Measurements from ENCODE around the gene CDKN2A.

CDKN2A gene

GRCh38 chr9:22031655-22032411, 37.6 kb upstream of the CDKN2A start:
- Histone ChIP-seq H3K27ac (ENCODE audit: low read depth, low read length) (no peak overlapping the region), H3K9me3 (ENCODE audit: control insufficient read depth, insufficient read depth, low read depth, low read length) (no peaks in the 10 kb centered on the region), H3K4me1 (ENCODE audit: control insufficient read depth, insufficient read depth, low read length) (peaks cover 5% of the 10 kb centered on the region; the same call in 1 of the 2 replicates), H3K36me3 (ENCODE audit: control insufficient read depth, insufficient read depth, low read length) (no peaks in the 10 kb centered on the region), H3K9ac (ENCODE audit: low read length) (peak overlapping the region; percentile 6), H3K27me3 (ENCODE audit: control insufficient read depth, insufficient read depth, low read length) (no peaks in the 10 kb centered on the region), H3K4me3 (ENCODE audit: low read depth, low read length) (no peak overlapping the region)

DNA sequence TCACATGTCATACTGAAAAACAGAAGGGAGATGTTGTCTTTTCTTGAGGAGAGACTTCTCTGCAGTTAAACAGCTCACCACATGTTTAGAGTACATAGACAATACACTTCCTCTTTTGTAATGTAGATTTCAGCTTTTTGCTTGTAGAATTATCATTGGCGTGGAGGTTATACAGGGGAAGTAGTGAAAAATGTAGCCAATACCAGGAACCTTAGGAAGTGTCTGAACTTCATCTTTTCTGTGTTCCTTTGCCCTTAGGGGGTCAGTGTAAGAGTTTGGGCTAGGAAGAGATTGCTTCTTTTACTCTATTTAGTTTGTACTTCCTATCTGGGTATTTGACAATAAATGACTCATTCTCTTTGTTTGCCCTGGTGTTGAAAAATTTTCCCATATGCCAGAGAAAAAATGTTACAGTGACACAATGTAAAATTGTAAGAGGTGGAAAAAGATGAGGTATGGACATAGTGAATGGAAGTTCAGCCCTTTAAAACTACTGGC, 36.0 kb upstream of the CDKN2A start:
- Histone ChIP-seq H3K4me1 (ENCODE audit: control insufficient read depth, insufficient read depth, low read length) (peaks cover 8% of the 10 kb centered on the region; the same call in 1 of the 2 replicates), H3K27me3 (ENCODE audit: control insufficient read depth, insufficient read depth, low read length) (no peaks in the 10 kb centered on the region), H3K4me3 (ENCODE audit: low read depth, low read length) (no peak overlapping the region), H3K27ac (ENCODE audit: low read depth, low read length) (no peak overlapping the region), H3K9me3 (ENCODE audit: control insufficient read depth, insufficient read depth, low read depth, low read length) (no peaks in the 10 kb centered on the region), H3K9ac (ENCODE audit: low read length) (no peak overlapping the region), H3K36me3 (ENCODE audit: control insufficient read depth, insufficient read depth, low read length) (no peaks in the 10 kb centered on the region)

- H3K4me3 ChIP-seq (ENCODE audit: low read depth, low read length): no peak overlapping the region
- peaks cover 8% of the 10 kb centered on the region; the same call in 1 of the 2 replicates for H3K4me1 ChIP-seq (ENCODE audit: control insufficient read depth, insufficient read depth, low read length)
- H3K27me3 ChIP-seq (ENCODE audit: control insufficient read depth, insufficient read depth, low read length): no peaks in the 10 kb centered on the region
- H3K36me3 ChIP-seq (ENCODE audit: control insufficient read depth, insufficient read depth, low read length): no peaks in the 10 kb centered on the region
- no peaks in the 10 kb centered on the region for H3K9me3 ChIP-seq (ENCODE audit: control insufficient read depth, insufficient read depth, low read depth, low read length)
- no peak overlapping the region for H3K9ac ChIP-seq (ENCODE audit: low read length)
- no peak overlapping the region for H3K27ac ChIP-seq (ENCODE audit: low read depth, low read length)
Observed at GRCh38 chr9:22029231-22029630, 35.0 kb upstream of the CDKN2A start.

DNA sequence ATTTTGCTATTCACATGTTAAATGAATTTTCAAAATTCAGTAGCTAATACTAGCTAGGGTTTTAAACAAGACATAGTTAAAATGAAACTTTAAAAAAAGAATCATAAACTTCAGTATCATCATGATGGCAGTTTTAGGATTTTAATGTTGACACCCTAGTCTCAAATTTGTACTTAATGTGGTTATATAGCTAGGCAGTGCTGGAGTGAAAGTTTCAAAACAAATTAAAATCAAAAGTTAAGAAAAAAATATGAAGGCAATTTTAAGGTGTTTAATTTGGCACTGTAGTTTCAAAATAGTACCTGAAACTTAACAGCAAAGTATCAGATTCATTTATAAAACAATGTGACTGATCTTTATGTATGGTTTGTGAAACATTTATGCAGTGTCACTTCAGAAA, 34.2 kb upstream of the CDKN2A start:
- Histone ChIP-seq H3K9me3 (ENCODE audit: control insufficient read depth, insufficient read depth, low read depth, low read length) (no peaks in the 10 kb centered on the region), H3K27ac (ENCODE audit: low read depth, low read length) (no peak overlapping the region), H3K4me3 (ENCODE audit: low read depth, low read length) (no peak overlapping the region), H3K4me1 (ENCODE audit: control insufficient read depth, insufficient read depth, low read length) (peaks cover 8% of the 10 kb centered on the region; the same call in 1 of the 2 replicates), H3K9ac (ENCODE audit: low read length) (no peak overlapping the region), H3K27me3 (ENCODE audit: control insufficient read depth, insufficient read depth, low read length) (no peaks in the 10 kb centered on the region), H3K36me3 (ENCODE audit: control insufficient read depth, insufficient read depth, low read length) (no peaks in the 10 kb centered on the region)

DNA sequence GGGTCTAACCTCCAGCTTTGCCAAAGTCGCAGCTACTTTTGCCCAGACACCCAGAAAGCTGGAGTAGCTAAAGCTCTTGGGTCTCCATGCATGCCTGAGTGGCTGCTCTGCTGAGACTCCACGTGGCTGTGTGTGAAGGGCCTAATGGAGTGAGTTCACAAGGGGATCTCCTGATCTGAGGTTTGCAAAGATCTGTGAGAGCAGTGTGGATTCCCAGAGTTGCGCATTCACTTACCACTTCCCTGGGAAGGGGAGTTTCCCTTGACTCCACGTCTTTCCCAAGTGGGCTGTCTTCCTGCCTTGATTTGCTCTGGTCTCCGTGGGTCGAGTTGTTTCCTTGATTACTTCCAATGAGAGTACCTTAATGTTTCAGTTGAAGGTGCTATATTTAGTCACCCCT, 32.5 kb upstream of the CDKN2A start:
- Histone ChIP-seq H3K9me3 (ENCODE audit: control insufficient read depth, insufficient read depth, low read depth, low read length) (no peaks in the 10 kb centered on the region), H3K27ac (ENCODE audit: low read depth, low read length) (no peak overlapping the region)

DNA sequence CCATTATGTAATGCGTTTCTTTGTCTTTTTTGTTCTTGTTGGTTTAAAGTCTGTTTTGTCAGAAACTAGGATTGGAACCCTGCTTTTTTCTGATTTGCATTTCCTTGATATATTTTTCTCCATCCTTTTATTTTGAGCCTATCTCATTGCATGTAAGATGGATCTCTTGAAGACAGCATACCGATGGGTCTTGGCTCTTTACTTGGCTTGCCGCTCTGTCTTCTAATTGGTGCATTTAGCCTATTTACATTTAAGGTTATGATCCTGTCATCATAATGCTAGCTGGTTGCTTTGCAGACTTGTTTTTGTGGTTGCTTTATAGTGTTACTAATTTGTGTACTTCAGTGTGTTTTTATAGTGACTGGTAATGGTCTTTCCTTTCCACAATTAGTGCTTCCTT, 28.2 kb upstream of the CDKN2A start:
- H3K27me3 ChIP-seq (ENCODE audit: control insufficient read depth, insufficient read depth, low read length): no peaks in the 10 kb centered on the region
- H3K27ac ChIP-seq (ENCODE audit: low read depth, low read length): no peak overlapping the region
- no peak overlapping the region for H3K9ac ChIP-seq (ENCODE audit: low read length)
- no peak overlapping the region for H3K4me3 ChIP-seq (ENCODE audit: low read depth, low read length)
- H3K9me3 ChIP-seq (ENCODE audit: control insufficient read depth, insufficient read depth, low read depth, low read length): no peaks in the 10 kb centered on the region
- H3K36me3 ChIP-seq (ENCODE audit: control insufficient read depth, insufficient read depth, low read length): no peaks in the 10 kb centered on the region
- H3K4me1 ChIP-seq (ENCODE audit: control insufficient read depth, insufficient read depth, low read length): peaks cover 4% of the 10 kb centered on the region; the same call in 1 of the 2 replicates

More for the DNA sequence above, 32.5 kb upstream of the CDKN2A start:
- Histone ChIP-seq H3K27me3 (ENCODE audit: control insufficient read depth, insufficient read depth, low read length) (no peaks in the 10 kb centered on the region), H3K4me3 (ENCODE audit: low read depth, low read length) (no peak overlapping the region), H3K36me3 (ENCODE audit: control insufficient read depth, insufficient read depth, low read length) (no peaks in the 10 kb centered on the region), H3K4me1 (ENCODE audit: control insufficient read depth, insufficient read depth, low read length) (peaks cover 8% of the 10 kb centered on the region; the same call in 1 of the 2 replicates), H3K9ac (ENCODE audit: low read length) (no peak overlapping the region)

DNA sequence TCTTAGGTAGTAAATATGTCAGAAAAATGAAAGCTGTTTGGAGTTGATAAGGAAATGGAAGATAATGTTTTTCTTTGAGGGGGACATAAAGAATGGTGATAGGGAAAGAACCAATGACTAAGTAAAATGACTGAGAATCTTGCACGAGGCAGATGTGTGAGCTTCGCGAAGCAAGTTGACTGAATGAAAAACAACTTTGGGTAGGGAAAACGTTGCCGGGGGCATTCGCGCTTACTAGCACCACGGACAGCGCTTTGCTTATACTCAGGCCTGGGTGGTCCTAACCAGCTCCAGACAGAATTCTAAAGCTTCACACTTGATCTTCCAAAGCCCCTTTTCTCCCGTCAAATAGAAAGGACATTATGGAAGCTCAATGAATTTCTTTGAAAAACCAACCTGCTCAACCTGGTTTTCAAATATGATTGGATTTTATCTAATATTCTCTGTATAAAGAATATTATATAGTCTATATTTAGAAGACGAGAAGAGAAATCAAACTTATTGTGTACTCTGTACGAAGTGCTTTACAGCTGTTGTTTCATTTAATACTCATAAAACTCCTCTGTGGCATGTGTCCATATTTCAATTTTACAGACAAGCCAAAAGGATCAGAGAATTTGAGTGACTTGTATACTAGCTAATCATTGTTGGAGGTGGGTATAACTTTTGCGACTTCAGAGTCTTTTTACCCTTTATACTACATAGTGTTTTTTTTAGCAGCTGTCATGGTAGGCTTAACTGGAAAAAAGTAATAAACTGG, 16.9 kb upstream of the CDKN2A start:
- Histone ChIP-seq H3K27me3 (ENCODE audit: control insufficient read depth, insufficient read depth, low read length) (peaks cover 44% of the 10 kb centered on the region), H3K9ac (ENCODE audit: low read length) (no peak overlapping the region), H3K27ac (ENCODE audit: low read depth, low read length) (no peak overlapping the region), H3K4me1 (ENCODE audit: control insufficient read depth, insufficient read depth, low read length) (0 out of 2 replicates have a peak, but pooled peaks cover 3% of the 10 kb centered on the region), H3K36me3 (ENCODE audit: control insufficient read depth, insufficient read depth, low read length) (no peaks in the 10 kb centered on the region), H3K4me3 (ENCODE audit: low read depth, low read length) (no peak overlapping the region), H3K9me3 (ENCODE audit: control insufficient read depth, insufficient read depth, low read depth, low read length) (no peaks in the 10 kb centered on the region)

DNA sequence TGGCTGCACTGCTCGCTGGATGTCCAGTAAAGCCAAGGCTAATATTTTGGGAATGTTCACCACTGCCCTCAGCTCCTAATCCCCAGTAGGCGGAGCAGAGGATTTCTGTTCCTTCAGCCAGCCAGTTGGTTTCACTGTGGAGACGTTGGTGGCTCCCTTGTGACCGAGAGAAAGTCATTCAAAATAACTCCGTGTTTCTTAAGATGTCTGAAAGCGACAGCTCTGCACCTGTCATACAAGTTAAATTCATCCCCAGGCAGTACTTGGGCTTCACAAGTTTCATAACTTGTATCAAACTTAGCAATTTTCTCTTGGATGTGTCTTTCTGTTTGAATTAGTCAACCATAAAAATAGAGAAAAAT, 15.3 kb upstream of the CDKN2A start:
- Histone ChIP-seq H3K9me3 (ENCODE audit: control insufficient read depth, insufficient read depth, low read depth, low read length) (no peaks in the 10 kb centered on the region), H3K27ac (ENCODE audit: low read depth, low read length) (no peak overlapping the region), H3K4me3 (ENCODE audit: low read depth, low read length) (peak overlapping the region; percentile 82), H3K9ac (ENCODE audit: low read length) (no peak overlapping the region), H3K4me1 (ENCODE audit: control insufficient read depth, insufficient read depth, low read length) (0 out of 2 replicates have a peak, but pooled peaks cover 9% of the 10 kb centered on the region), H3K27me3 (ENCODE audit: control insufficient read depth, insufficient read depth, low read length) (peaks cover 60% of the 10 kb centered on the region), H3K36me3 (ENCODE audit: control insufficient read depth, insufficient read depth, low read length) (no peaks in the 10 kb centered on the region)

DNA sequence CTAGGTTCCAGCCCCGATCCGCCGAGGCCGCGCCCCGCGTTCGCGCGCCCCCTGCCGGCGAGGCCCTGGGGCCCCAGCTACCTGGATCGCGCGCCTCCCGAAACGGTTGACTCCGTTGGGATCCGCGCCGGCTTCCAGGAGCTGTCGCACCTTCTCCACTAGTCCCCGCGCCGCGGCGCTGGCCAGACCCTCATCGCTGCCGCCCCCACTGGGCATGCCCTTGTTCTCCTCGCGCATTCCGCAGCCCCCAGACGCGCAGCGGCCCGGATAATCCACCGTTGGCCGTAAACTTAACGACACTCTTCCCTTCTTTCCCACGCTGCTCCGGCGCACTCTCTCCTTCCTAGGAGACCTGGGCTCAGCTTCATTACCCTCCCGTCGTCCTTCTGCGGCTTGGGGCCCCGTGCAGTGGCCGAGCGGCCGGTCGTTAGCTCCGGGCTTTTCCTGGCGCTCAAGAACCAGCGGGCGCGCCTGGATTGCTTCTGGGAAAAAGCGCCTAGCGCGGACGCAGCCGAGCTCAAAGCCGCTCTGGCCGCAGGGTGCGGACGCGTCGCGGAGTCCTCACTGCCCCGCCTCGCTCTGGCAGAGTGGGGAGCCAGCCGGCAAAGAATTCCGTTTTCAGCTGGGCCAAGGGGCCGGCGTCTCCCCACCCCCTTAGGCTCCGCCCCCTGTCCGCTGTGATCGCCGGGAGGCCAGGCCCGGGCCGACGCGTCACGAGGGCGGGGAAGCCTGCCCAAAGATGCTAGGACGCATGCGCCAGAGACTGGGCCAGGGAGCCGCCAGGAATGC, 14.7 kb upstream of the CDKN2A start, which contains the start of gene CDKN2B:
CDKN2B (minus strand) TSS at position 589 of the 789 bp plus-strand sequence; CDS start at position 237, 352 bp downstream.
- H3K27me3 ChIP-seq (ENCODE audit: control insufficient read depth, insufficient read depth, low read length): peaks cover 65% of the 10 kb centered on the region
- H3K27ac ChIP-seq (ENCODE audit: low read depth, low read length): no peak within 1 kb of the TSS
- no peaks in the 10 kb centered on the region for H3K36me3 ChIP-seq (ENCODE audit: control insufficient read depth, insufficient read depth, low read length)
- peak within 1 kb of the TSS; percentile 82 for H3K4me3 ChIP-seq (ENCODE audit: low read depth, low read length)
- H3K9me3 ChIP-seq (ENCODE audit: control insufficient read depth, insufficient read depth, low read depth, low read length): no peaks in the 10 kb centered on the region
- peak within 1 kb of the TSS; percentile 74 for H3K9ac ChIP-seq (ENCODE audit: low read length)
- 0 out of 2 replicates have a peak, but pooled peaks cover 9% of the 10 kb centered on the region for H3K4me1 ChIP-seq (ENCODE audit: control insufficient read depth, insufficient read depth, low read length)

- Histone ChIP-seq H3K9me3 (ENCODE audit: control insufficient read depth, insufficient read depth, low read depth, low read length) (no peaks in the 10 kb centered on the region), H3K27ac (ENCODE audit: low read depth, low read length) (no peak overlapping the region), H3K9ac (ENCODE audit: low read length) (peak overlapping the region; percentile 9)
Observed at GRCh38 chr9:22008384-22008716, 14.2 kb upstream of the CDKN2A start.

More at GRCh38 chr9:22008384-22008716, 14.2 kb upstream of the CDKN2A start:
- Histone ChIP-seq H3K27me3 (ENCODE audit: control insufficient read depth, insufficient read depth, low read length) (peaks cover 71% of the 10 kb centered on the region), H3K36me3 (ENCODE audit: control insufficient read depth, insufficient read depth, low read length) (no peaks in the 10 kb centered on the region), H3K4me1 (ENCODE audit: control insufficient read depth, insufficient read depth, low read length) (0 out of 2 replicates have a peak, but pooled peaks cover 9% of the 10 kb centered on the region), H3K4me3 (ENCODE audit: low read depth, low read length) (peak overlapping the region; percentile 82)
